Neural cell (in vitro differentiated cells): ENCODE data around the gene FGF6.

Experiments
- EP300 ChIP-seq: fragments of 450-650 bp; conservative IDR thresholded peaks from 2 replicates; pipeline ENCODE4 v1.6.1; 2014; ENCODE audit warnings: antibody characterized with exemption, mild to moderate bottlenecking, moderate library complexity; ENCODE audit not compliant: poor library complexity, severe bottlenecking
- EZH2 ChIP-seq: fragments of 200-600, 300-800 bp; shearing (Covaris generic), sonication (generic); IDR thresholded peaks from 2 replicates; pipeline ENCODE4 v1.6.1; 2014; ENCODE audit warnings: antibody characterized with exemption, low read length, borderline replicate concordance, mild to moderate bottlenecking; ENCODE audit not compliant: insufficient read depth, poor library complexity, severe bottlenecking
- MXI1 ChIP-seq: fragments of 450-650 bp; conservative IDR thresholded peaks from 2 replicates; pipeline ENCODE4 v1.6.1; 2014; ENCODE audit warnings: antibody characterized with exemption, mild to moderate bottlenecking; ENCODE audit not compliant: poor library complexity, severe bottlenecking
- POLR2AphosphoS5 ChIP-seq: IDR thresholded peaks from 2 replicates; pipeline ENCODE4 v1.6.1; 2012
- TF ChIP-seq, protein P1 (sequence below): fragments of 450-650 bp; IDR thresholded peaks from 2 replicates; pipeline ENCODE4 v1.5.1; 2014; ENCODE audit warnings: antibody characterized with exemption, mild to moderate bottlenecking, moderate library complexity; ENCODE audit not compliant: poor library complexity, severe bottlenecking

DNA sequence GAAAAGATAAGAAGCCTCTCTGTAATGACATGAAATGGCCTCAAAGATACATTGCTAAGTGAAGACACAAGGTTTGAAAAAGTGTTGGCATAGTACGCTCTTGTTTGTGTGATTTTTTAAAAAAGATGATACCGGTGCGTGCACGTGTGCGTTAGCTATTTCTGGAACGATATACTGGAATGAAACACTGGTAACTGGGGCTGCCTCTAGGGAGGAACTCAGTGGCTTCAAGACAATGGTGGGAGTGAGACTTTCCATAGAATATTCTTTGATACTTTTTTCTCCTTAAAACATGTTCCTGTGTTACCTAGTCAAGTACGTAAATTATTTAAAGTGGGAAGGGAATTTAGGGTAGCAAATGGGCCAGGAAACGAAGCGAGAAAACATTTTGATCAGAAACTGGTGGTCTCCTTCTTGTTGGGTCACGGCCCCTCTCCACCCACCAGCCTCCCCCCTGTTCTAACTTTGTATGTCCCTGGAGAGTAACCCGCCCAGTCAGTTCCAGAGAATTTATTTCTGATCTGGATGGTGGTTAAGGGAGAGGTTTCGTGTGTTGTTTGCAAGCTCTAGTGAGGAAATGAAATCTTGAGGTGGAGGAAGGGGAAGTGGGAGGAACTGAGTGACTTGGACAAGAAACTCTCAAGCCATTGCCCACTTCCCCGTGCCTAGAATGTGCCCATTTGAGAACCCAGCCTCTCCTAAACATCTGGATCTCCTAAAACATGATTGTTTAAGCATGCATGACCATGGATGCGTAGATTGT, 6.6 kb downstream of the FGF6 start:
- TF ChIP-seq, protein P1, sequence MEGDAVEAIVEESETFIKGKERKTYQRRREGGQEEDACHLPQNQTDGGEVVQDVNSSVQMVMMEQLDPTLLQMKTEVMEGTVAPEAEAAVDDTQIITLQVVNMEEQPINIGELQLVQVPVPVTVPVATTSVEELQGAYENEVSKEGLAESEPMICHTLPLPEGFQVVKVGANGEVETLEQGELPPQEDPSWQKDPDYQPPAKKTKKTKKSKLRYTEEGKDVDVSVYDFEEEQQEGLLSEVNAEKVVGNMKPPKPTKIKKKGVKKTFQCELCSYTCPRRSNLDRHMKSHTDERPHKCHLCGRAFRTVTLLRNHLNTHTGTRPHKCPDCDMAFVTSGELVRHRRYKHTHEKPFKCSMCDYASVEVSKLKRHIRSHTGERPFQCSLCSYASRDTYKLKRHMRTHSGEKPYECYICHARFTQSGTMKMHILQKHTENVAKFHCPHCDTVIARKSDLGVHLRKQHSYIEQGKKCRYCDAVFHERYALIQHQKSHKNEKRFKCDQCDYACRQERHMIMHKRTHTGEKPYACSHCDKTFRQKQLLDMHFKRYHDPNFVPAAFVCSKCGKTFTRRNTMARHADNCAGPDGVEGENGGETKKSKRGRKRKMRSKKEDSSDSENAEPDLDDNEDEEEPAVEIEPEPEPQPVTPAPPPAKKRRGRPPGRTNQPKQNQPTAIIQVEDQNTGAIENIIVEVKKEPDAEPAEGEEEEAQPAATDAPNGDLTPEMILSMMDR = no peak
- TF ChIP-seq POLR2AphosphoS5 (no peak), MXI1 (no peak), EZH2 (no peak), EP300 (no peak)
